ENCODE measurements around the gene MPRIP. TPM values are rescaled to one million over a fixed set of nuclear protein-coding genes. Genes with fewer than 3 reads are reported as not detected.

Gene MPRIP
- total and polyA plus RNA-seq, 2 of the 13 experiments (the other 11 are each of a cell fraction or from before 2014, with no cell fraction given), result 50.2 to 52.4 TPM

GRCh38 chr17:17117923-17118322 is 75.7 kb downstream of the MPRIP start:
- ChIA-PET CTCF (ENCODE audit: low intra/inter-chr PET ratio, low total read pairs) (no interaction called here), POLR2A (no interaction called here)
- ATAC-seq (no peak), FAIRE-seq (no peak), DNase-seq (ENCODE audit: low spot score) (no peak)
- intact Hi-C loops (cut with micrococcal nuclease; ENCODE audit: unreplicated experiment) (no loop called here), in situ Hi-C loops (cut with HindIII; ENCODE audit: extremely low pct_ligation_motif_present, low pct_unique_long_range_greater_than_20kb) (no loop called here)
- H3K4me1 ChIP-seq (ENCODE audit: insufficient read depth, low read length), result peaks cover 36% of the 10 kb centered on the region
- WGBS (ENCODE audit: low lambda C conversion rate), result no CpG with 5 or more reads among the region's 3 CpGs
- H3K36me3 ChIP-seq (replicated peaks in 1 of 2; ENCODE audit: control insufficient read depth in 1 of 2, insufficient read depth in 2 of 2, low read length in 2 of 2), result no peaks in the 10 kb centered on the region
- H3K9ac ChIP-seq (ENCODE audit: insufficient read depth, low read depth, low read length), result no peak overlapping the region
- H3K9me3 ChIP-seq (ENCODE audit: low read length), result no peaks in the 10 kb centered on the region
- no peaks in the 10 kb centered on the region for H3K27me3 ChIP-seq (ENCODE audit: control insufficient read depth in 1 of 2, insufficient read depth in 2 of 2, low read length in 2 of 2)
- H3K4me2 ChIP-seq (ENCODE audit: low read depth, low read length), result peak overlapping the region; percentile 21; the same call in 1 of the 2 replicates
- BruUV-seq (replicated peaks), result no TSS peak
- no peak overlapping the region for H3K4me3 ChIP-seq (replicated peaks in 1 of 3; ENCODE audit: insufficient read depth in 1 of 3, low read depth in 2 of 3, low read length in 3 of 3)
- no peak overlapping the region for H2AFZ ChIP-seq (ENCODE audit: low read length)
- H4K20me1 ChIP-seq (ENCODE audit: insufficient read depth, low read length), result no peaks in the 10 kb centered on the region; the same call in 1 of the 2 replicates
- peaks cover 4% of the 10 kb centered on the region for H3K79me2 ChIP-seq (ENCODE audit: insufficient read depth, low read length)
- H3K27ac ChIP-seq (ENCODE audit: extremely low read length, insufficient read depth, low read length), result no peak overlapping the region
- TF ChIP-seq FOXJ3 (CRISPR knock-in tag; IDR thresholded peaks at IDR 0.05; ENCODE audit: borderline replicate concordance) (no peak), CBX2 (IDR thresholded peaks at IDR 0.05; ENCODE audit: low read depth, low read length) (no peak), CBX2 (CRISPR knock-in tag; IDR thresholded peaks at IDR 0.05; ENCODE audit: low read depth) (no peak), ZNF589 (CRISPR knock-in tag; conservative IDR thresholded peaks at IDR 0.05) (no peak), ATF3 (CRISPR knock-in tag; IDR thresholded peaks at IDR 0.05) (no peak), TARDBP (CRISPR knock-in tag; IDR thresholded peaks at IDR 0.05) (no peak), THRA (CRISPR knock-in tag; IDR thresholded peaks at IDR 0.05; ENCODE audit: borderline replicate concordance) (no peak), GTF3A (CRISPR knock-in tag; conservative IDR thresholded peaks at IDR 0.05) (no peak), ARID4A (CRISPR knock-in tag; IDR thresholded peaks at IDR 0.05; ENCODE audit: borderline replicate concordance) (no peak), RAD51 (IDR thresholded peaks at IDR 0.05; ENCODE audit: borderline replicate concordance) (no peak), ZFP91 (CRISPR knock-in tag; IDR thresholded peaks at IDR 0.05; ENCODE audit: borderline replicate concordance) (no peak), RNF219 (CRISPR knock-in tag; IDR thresholded peaks at IDR 0.05) (no peak), HOXA3 (CRISPR knock-in tag; IDR thresholded peaks at IDR 0.05) (no peak), ZNF3 (CRISPR knock-in tag; IDR thresholded peaks at IDR 0.05) (no peak), ZNF501 (CRISPR knock-in tag; IDR thresholded peaks at IDR 0.05) (no peak), PCBP1 (IDR thresholded peaks at IDR 0.05; ENCODE audit: borderline replicate concordance, low read depth, low read length) (no peak)
